NT2/D1 (cell line): ENCODE results near the gene CDH13.
A peak's percentile ranks its signal among the peaks of the same experiment; 100 is the strongest.

Experiments used
- DNase-seq: peaks from one replicate; pipeline ENCODE4 v3.0.0-alpha.2; 2011; ENCODE audit warnings: low read depth, low spot score
- H3K27me3 ChIP-seq: 2 replicates; pipeline ENCODE4 v1.6.0; 2011; ENCODE audit warnings: mild to moderate bottlenecking; ENCODE audit not compliant: insufficient read length, insufficient read depth
- H3K36me3 ChIP-seq: 2 replicates; pipeline ENCODE4 v1.6.1; 2011; ENCODE audit warnings: mild to moderate bottlenecking, low read length, mixed read lengths; ENCODE audit not compliant: insufficient read depth, insufficient read length
- H3K4me1 ChIP-seq: 2 replicates; pipeline ENCODE4 v1.5.1; 2011; ENCODE audit not compliant: insufficient read depth, insufficient read length
- H3K4me3 ChIP-seq: 2 replicates; pipeline ENCODE4 v1.5.1; 2011; ENCODE audit warnings: low read depth; ENCODE audit not compliant: insufficient read length
- H3K9ac ChIP-seq: 2 replicates; pipeline ENCODE4 v1.6.0; 2011; ENCODE audit warnings: low read depth; ENCODE audit not compliant: insufficient read length
- H3K9me3 ChIP-seq: 2 replicates; pipeline ENCODE4 v1.5.1; 2011; ENCODE audit warnings: mild to moderate bottlenecking, low read length; ENCODE audit not compliant: insufficient read depth
- SUZ12 ChIP-seq: IDR thresholded peaks from 2 replicates; pipeline ENCODE4 v1.6.1; 2011; ENCODE audit not compliant: insufficient read length, insufficient read depth; ENCODE audit errors: extremely low read depth
- YY1 ChIP-seq: IDR thresholded peaks from 2 replicates; pipeline ENCODE4 v1.6.1; 2011; ENCODE audit not compliant: insufficient read length, insufficient read depth
- ZNF274 ChIP-seq: IDR thresholded peaks from 2 replicates; pipeline ENCODE4 v1.6.1; 2011; ENCODE audit warnings: mild to moderate bottlenecking, low read depth, low read length

The CDH13 gene

DNA sequence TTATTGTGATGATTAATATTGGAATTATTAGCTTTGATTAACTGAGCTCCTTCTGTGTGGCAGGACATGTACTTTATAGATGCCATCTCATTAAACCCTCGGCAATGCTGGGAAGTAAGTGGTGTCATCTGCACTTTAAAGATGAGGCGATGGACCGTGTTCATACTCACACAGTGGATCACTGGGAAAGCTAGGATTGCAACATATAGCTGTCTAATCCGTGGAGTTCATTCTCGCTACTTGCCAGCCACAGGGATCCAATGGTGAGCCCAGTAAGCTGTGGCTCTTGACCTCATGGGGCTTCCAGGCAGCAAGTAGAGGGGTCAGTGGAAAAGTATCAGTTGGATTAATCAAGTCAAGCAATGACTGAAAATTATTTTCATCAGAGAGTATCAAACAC lies 587.9 kb downstream of the CDH13 start:
- DNase-seq, result no peak
- no peak for TF ChIP-seq YY1
- no peak for TF ChIP-seq ZNF274
- TF ChIP-seq SUZ12, result no peak
- Histone ChIP-seq H3K27me3 (no peaks in the 10 kb centered on the region), H3K9ac (no peak overlapping the region), H3K4me3 (no peak overlapping the region), H3K36me3 (no peaks in the 10 kb centered on the region), H3K4me1 (peaks cover under 1% of the 10 kb centered on the region), H3K9me3 (no peaks in the 10 kb centered on the region)

GRCh38 chr16:83215406-83216001 lies 588.7 kb downstream of the CDH13 start:
- Histone ChIP-seq H3K4me1 (no peaks in the 10 kb centered on the region), H3K9ac (no peak overlapping the region), H3K36me3 (no peaks in the 10 kb centered on the region), H3K4me3 (no peak overlapping the region), H3K9me3 (no peaks in the 10 kb centered on the region), H3K27me3 (no peaks in the 10 kb centered on the region)
- DNase-seq, result peak; percentile 57
- no peak for TF ChIP-seq YY1

- no peak overlapping the region for H3K4me3 ChIP-seq
- no peaks in the 10 kb centered on the region for H3K27me3 ChIP-seq
- no peak overlapping the region for H3K9ac ChIP-seq
- no peaks in the 10 kb centered on the region for H3K4me1 ChIP-seq
- no peak for TF ChIP-seq ZNF274
- TF ChIP-seq SUZ12, result no peak
- TF ChIP-seq YY1, result no peak
- no peaks in the 10 kb centered on the region for H3K9me3 ChIP-seq
- no peaks in the 10 kb centered on the region for H3K36me3 ChIP-seq
- no peak for DNase-seq
Observed at GRCh38 chr16:83219285-83219684, 592.5 kb downstream of the CDH13 start.

- TF ChIP-seq SUZ12 (no peak), YY1 (no peak), ZNF274 (no peak)
- H3K4me3 ChIP-seq, result no peak overlapping the region
- H3K9ac ChIP-seq, result no peak overlapping the region
- no peak for DNase-seq
- no peaks in the 10 kb centered on the region for H3K36me3 ChIP-seq
- H3K27me3 ChIP-seq, result no peaks in the 10 kb centered on the region
- H3K9me3 ChIP-seq, result no peaks in the 10 kb centered on the region
- H3K4me1 ChIP-seq, result no peaks in the 10 kb centered on the region
Observed at GRCh38 chr16:83220066-83220465, 593.3 kb downstream of the CDH13 start.

- TF ChIP-seq YY1 (no peak), ZNF274 (no peak), SUZ12 (no peak)
- no peaks in the 10 kb centered on the region for H3K4me1 ChIP-seq
- no peaks in the 10 kb centered on the region for H3K27me3 ChIP-seq
- no peak for DNase-seq
- H3K9me3 ChIP-seq, result no peaks in the 10 kb centered on the region
- no peak overlapping the region for H3K9ac ChIP-seq
- no peak overlapping the region for H3K4me3 ChIP-seq
- H3K36me3 ChIP-seq, result no peaks in the 10 kb centered on the region
Observed at GRCh38 chr16:83224642-83225041, 597.9 kb downstream of the CDH13 start.

DNA sequence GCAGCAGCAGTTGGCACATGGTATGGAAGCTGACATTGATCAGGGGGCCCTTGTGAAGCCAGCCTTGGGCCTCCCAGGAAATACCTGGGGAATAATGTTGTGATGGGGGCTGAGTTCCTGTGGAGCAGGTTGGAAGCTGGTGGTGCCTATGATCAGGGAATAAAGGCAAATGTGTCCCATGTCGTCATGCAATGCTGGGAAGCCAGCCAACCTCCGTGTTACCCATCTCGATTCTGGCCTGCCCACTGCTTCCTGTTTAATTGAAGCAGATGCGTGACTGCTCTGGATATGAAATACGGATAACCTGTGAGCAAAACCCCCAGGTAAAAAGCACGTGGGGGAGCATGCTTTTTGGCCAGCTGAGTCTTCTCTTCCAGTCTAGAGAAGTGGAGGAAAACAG lies 600.6 kb downstream of the CDH13 start:
- no peak for DNase-seq
- no peaks in the 10 kb centered on the region for H3K36me3 ChIP-seq
- H3K9ac ChIP-seq, result no peak overlapping the region
- H3K9me3 ChIP-seq, result no peaks in the 10 kb centered on the region
- TF ChIP-seq ZNF274, result no peak
- no peak for TF ChIP-seq SUZ12
- no peak for TF ChIP-seq YY1
- no peaks in the 10 kb centered on the region for H3K27me3 ChIP-seq
- H3K4me1 ChIP-seq, result no peaks in the 10 kb centered on the region
- no peak overlapping the region for H3K4me3 ChIP-seq

GRCh38 chr16:83231729-83232128 lies 605.0 kb downstream of the CDH13 start:
- Histone ChIP-seq H3K4me1 (no peaks in the 10 kb centered on the region), H3K9me3 (no peaks in the 10 kb centered on the region), H3K4me3 (no peak overlapping the region), H3K27me3 (no peaks in the 10 kb centered on the region), H3K36me3 (no peaks in the 10 kb centered on the region), H3K9ac (no peak overlapping the region)
- TF ChIP-seq SUZ12 (no peak), YY1 (no peak), ZNF274 (no peak)
- no peak for DNase-seq

DNA sequence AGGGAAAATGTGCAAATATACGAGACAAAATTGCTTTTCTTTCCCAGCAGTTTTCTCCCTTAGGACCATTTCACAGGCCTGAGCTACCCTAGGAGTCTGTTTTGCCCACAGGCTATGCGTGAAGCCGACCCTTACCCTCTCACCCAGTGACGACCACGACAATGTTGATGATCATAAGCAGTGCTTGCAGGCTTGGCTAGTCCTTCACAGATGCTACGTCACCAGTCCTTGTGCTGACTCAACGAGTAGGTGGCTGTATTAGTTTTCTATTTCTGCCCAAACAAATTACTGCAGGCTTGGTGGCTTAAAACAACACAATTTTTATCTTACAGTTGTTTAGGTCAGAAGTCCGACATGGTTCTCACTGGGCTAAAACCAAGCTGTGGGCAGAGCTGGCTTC lies 606.4 kb downstream of the CDH13 start:
- Histone ChIP-seq H3K9ac (no peak overlapping the region), H3K27me3 (no peaks in the 10 kb centered on the region), H3K36me3 (no peaks in the 10 kb centered on the region), H3K9me3 (no peaks in the 10 kb centered on the region), H3K4me3 (no peak overlapping the region), H3K4me1 (no peaks in the 10 kb centered on the region)
- no peak for DNase-seq
- TF ChIP-seq ZNF274 (no peak), YY1 (no peak), SUZ12 (no peak)
